OCI-LY1 (cell line): Measurements from ENCODE around the gene ANTKMT.

Experiments used
- H2AFZ ChIP-seq: fragments of 200-600 bp; sonication (generic), shearing (Covaris generic); 2 replicates; pipeline ENCODE4 v1.6.0; 2014; ENCODE audit warnings: antibody characterized with exemption, mild to moderate bottlenecking, low read length
- H3F3A ChIP-seq: fragments of 200-600 bp; sonication (generic), shearing (Covaris generic); 2 replicates; pipeline ENCODE4 v1.6.0; 2014; ENCODE audit warnings: mild to moderate bottlenecking, antibody characterized with exemption, low read length, moderate library complexity; ENCODE audit not compliant: insufficient read depth
- H3K27ac ChIP-seq: fragments of 200-600 bp; sonication (generic); 2 replicates; pipeline ENCODE4 v1.5.1; 2014; ENCODE audit warnings: low read length, mixed run types, mild to moderate bottlenecking, low read depth; ENCODE audit not compliant: poor library complexity, severe bottlenecking
- H3K27me3 ChIP-seq: fragments of 200-600 bp; sonication (generic); 2 replicates; pipeline ENCODE4 v1.6.0; 2014; ENCODE audit warnings: antibody characterized with exemption, mild to moderate bottlenecking, low read length, moderate library complexity; ENCODE audit not compliant: insufficient read depth
- H3K36me3 ChIP-seq: fragments of 200-600 bp; sonication (generic); 2 replicates; pipeline ENCODE4 v1.6.1; 2014; ENCODE audit warnings: mild to moderate bottlenecking, antibody characterized with exemption, low read length, moderate library complexity, mixed read lengths; ENCODE audit not compliant: insufficient read depth
- H3K4me1 ChIP-seq: fragments of 200-600 bp; sonication (generic); 2 replicates; pipeline ENCODE4 v1.5.1; 2014; ENCODE audit warnings: mild to moderate bottlenecking, low read length, moderate library complexity; ENCODE audit not compliant: insufficient read depth, severe bottlenecking
- H3K4me2 ChIP-seq: fragments of 200-600 bp; sonication (generic), shearing (Covaris generic); 2 replicates; pipeline ENCODE4 v1.6.1; 2014; ENCODE audit warnings: low read length
- H3K4me3 ChIP-seq: fragments of 200-600 bp; sonication (generic); 2 replicates; pipeline ENCODE4 v1.5.1; 2014; ENCODE audit warnings: low read length, low read depth, mild to moderate bottlenecking, mixed read lengths; ENCODE audit not compliant: poor library complexity, severe bottlenecking
- H3K79me2 ChIP-seq: fragments of 200-600 bp; shearing (Covaris generic); 2 replicates; pipeline ENCODE4 v1.6.1; 2016; ENCODE audit warnings: mixed run types, low read length, mixed read lengths; ENCODE audit not compliant: insufficient read depth
- H3K9ac ChIP-seq: fragments of 200-600 bp; sonication (generic), shearing (Covaris generic); 2 replicates; pipeline ENCODE4 v1.6.1; 2014; ENCODE audit warnings: mild to moderate bottlenecking, low read length, mixed read lengths
- H3K9me2 ChIP-seq: fragments of 200-600 bp; sonication (generic), shearing (Covaris generic); 2 replicates; pipeline ENCODE4 v1.6.1; 2014; ENCODE audit warnings: low read depth, mild to moderate bottlenecking, low read length, mixed read lengths
- H3K9me3 ChIP-seq: fragments of 200-600 bp; shearing (Covaris generic); 2 replicates; pipeline ENCODE4 v1.6.1; 2014; ENCODE audit warnings: low read length, mixed read lengths
- H4K20me1 ChIP-seq: fragments of 200-600 bp; sonication (generic), shearing (Covaris generic); 2 replicates; pipeline ENCODE4 v1.6.0; 2016; ENCODE audit warnings: mild to moderate bottlenecking, low read length; ENCODE audit not compliant: insufficient read depth
- CTCF ChIP-seq: fragments of 200-600 bp; sonication (generic), shearing (Covaris generic); IDR thresholded peaks from 2 replicates; pipeline ENCODE4 v1.5.1; 2017; ENCODE audit warnings: mild to moderate bottlenecking, antibody characterized with exemption, low read length, moderate library complexity, mixed read lengths
- EZH2 ChIP-seq: fragments of 200-600 bp; sonication (generic), shearing (Covaris generic); IDR thresholded peaks from 2 replicates; pipeline ENCODE4 v1.8.0; 2017; ENCODE audit warnings: borderline replicate concordance, mixed run types, mild to moderate bottlenecking, antibody characterized with exemption, low read length, moderate library complexity, mixed read lengths

Gene ANTKMT

DNA sequence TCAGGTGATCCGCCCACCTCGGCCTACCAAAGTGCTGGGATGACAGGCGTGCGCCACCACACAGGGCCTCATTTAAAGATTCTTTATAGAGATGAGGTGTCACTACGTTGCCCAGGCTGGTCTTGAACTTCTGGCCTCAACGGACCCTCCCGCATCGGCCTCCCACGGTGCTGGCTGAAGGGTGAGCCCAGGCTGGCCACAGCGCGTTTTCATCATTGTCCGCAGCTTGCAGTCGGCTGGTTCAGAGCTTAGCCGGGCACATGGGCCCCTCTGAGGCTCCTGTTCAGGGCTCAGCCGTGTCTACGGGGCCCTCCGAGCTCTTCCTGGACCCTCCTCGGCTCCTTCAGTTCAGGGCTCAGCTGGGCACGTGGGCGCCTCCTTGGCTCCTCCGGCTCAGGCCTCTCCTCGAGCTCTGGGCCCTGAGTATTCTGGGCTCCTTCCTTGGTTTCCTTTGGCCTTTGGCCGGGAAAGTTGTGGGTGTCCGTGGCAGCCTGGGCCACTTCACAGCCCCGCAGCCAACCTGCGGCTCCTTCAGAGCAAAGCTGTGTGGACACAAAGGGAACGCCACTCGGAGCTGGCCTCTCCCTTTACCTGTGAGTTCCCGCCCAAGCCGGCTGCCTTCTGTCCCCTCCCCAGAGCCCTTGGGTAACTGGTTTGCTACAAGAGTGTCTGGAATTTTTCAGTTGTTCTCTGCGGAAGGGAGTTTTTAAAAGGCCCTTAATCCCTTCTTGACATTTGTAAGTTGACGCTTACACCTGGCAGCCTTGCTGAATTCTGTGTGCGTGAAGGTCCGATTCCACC, 38.4 kb downstream of the ANTKMT start:
- no peaks in the 10 kb centered on the region for H3K9me2 ChIP-seq
- no peak overlapping the region for H3K4me2 ChIP-seq
- no peaks in the 10 kb centered on the region; the same call in 1 of the 2 replicates for H3K36me3 ChIP-seq
- no peaks in the 10 kb centered on the region for H3K79me2 ChIP-seq
- no peaks in the 10 kb centered on the region for H3F3A ChIP-seq
- TF ChIP-seq CTCF (no peak), EZH2 (no peak)
- H3K4me1 ChIP-seq: no peaks in the 10 kb centered on the region
- no peak overlapping the region for H3K4me3 ChIP-seq
- H4K20me1 ChIP-seq: no peaks in the 10 kb centered on the region
- no peak overlapping the region for H2AFZ ChIP-seq
- H3K9ac ChIP-seq: no peak overlapping the region
- peaks cover 6% of the 10 kb centered on the region; the same call in 1 of the 2 replicates for H3K27me3 ChIP-seq
- no peaks in the 10 kb centered on the region for H3K9me3 ChIP-seq
- H3K27ac ChIP-seq: no peak overlapping the region

DNA sequence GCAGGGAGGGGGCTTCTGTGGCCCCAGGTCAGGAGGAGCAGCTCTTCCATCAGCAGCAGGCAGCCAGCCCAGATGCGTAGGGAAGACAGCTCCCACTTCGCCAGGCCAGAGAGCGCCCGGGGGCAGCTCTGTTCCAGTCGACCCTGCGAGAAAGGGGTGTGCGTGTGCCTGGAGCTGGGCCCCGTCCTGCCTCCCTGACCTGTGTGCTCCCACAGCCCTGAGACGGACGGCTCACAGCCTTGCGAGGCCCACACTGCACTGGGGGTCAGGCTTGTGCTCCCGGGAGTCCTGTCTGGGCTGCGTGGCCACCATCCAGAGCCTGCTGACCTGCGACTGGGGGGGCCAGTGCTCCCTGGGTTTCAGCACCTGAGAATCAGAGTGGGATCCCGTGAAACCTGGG, 39.1 kb downstream of the ANTKMT start:
- TF ChIP-seq CTCF (no peak), EZH2 (no peak)
- H3K79me2 ChIP-seq: no peaks in the 10 kb centered on the region
- no peaks in the 10 kb centered on the region for H4K20me1 ChIP-seq
- no peaks in the 10 kb centered on the region for H3F3A ChIP-seq
- no peak overlapping the region for H3K4me3 ChIP-seq
- no peaks in the 10 kb centered on the region; the same call in 1 of the 2 replicates for H3K36me3 ChIP-seq
- peaks cover 6% of the 10 kb centered on the region; the same call in 1 of the 2 replicates for H3K27me3 ChIP-seq
- H3K9me3 ChIP-seq: no peaks in the 10 kb centered on the region
- no peak overlapping the region for H3K27ac ChIP-seq
- no peaks in the 10 kb centered on the region for H3K4me1 ChIP-seq
- H3K4me2 ChIP-seq: no peak overlapping the region
- no peaks in the 10 kb centered on the region for H3K9me2 ChIP-seq
- no peak overlapping the region for H2AFZ ChIP-seq
- H3K9ac ChIP-seq: no peak overlapping the region

DNA sequence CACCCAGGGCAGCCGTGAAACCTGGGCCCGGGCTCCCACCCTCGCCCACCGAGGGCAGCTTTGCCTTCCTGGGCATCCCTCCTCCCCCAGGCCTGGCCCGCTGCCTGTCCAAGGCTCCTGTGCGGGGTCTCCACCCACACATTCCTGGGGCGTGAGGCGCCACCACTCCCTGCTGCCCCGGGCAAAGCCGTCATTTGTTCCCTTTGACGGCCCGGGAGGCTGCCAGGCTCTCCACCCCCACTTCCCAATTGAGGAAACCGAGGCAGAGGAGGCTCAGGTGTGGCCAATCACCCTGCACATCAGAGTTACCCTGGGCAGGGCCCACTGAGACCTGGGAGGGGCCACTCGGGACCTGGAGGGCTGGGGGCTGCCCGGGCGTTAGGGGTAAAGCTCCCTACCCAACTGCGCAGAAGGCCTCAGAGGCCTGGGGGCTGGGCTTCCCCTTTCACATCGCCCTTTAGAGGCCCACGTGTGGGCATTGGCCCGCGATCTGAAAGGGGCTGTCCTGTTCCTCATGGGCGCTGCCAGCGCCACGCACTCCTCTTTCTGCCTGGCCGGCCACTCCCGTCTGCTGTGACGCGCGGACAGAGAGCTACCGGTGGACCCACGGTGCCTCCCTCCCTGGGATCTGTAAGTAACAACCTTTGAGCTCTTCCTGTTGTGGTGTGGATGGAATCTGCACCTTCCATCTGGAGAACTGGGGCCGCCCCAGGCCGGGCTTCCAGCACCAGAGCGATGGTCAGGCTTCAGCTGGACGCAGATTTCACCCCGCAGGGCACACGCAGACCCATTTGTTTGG, 39.8 kb downstream of the ANTKMT start, which contains the start of gene MSLN:
Gene MSLN, plus strand, starts transcription at position 190 of the 799 bp plus-strand sequence. CDS start 1,947 bp downstream, outside the sequence.
- Histone ChIP-seq H3K36me3 (no peaks in the 10 kb centered on the region; the same call in 1 of the 2 replicates), H3K9ac (no peak within 1 kb of the TSS), H3K79me2 (no peaks in the 10 kb centered on the region), H3K4me1 (no peaks in the 10 kb centered on the region), H3F3A (no peaks in the 10 kb centered on the region), H3K9me2 (no peaks in the 10 kb centered on the region), H4K20me1 (no peaks in the 10 kb centered on the region), H3K27ac (no peak within 1 kb of the TSS), H3K9me3 (no peaks in the 10 kb centered on the region), H3K27me3 (peaks cover 6% of the 10 kb centered on the region; the same call in 1 of the 2 replicates), H3K4me2 (no peak within 1 kb of the TSS), H3K4me3 (no peak within 1 kb of the TSS), H2AFZ (no peak within 1 kb of the TSS)
- TF ChIP-seq EZH2 (no peak), CTCF (no peak)
